GM18520 (cell line): Measurements from ENCODE around the gene SYVN1.

Experiments used
- ATAC-seq: cut with Tn5 transposase; IDR thresholded peaks from one replicate; pipeline ENCODE4 v1.9.1; 2021; ENCODE audit not compliant: unreplicated experiment

SYVN1 gene

DNA sequence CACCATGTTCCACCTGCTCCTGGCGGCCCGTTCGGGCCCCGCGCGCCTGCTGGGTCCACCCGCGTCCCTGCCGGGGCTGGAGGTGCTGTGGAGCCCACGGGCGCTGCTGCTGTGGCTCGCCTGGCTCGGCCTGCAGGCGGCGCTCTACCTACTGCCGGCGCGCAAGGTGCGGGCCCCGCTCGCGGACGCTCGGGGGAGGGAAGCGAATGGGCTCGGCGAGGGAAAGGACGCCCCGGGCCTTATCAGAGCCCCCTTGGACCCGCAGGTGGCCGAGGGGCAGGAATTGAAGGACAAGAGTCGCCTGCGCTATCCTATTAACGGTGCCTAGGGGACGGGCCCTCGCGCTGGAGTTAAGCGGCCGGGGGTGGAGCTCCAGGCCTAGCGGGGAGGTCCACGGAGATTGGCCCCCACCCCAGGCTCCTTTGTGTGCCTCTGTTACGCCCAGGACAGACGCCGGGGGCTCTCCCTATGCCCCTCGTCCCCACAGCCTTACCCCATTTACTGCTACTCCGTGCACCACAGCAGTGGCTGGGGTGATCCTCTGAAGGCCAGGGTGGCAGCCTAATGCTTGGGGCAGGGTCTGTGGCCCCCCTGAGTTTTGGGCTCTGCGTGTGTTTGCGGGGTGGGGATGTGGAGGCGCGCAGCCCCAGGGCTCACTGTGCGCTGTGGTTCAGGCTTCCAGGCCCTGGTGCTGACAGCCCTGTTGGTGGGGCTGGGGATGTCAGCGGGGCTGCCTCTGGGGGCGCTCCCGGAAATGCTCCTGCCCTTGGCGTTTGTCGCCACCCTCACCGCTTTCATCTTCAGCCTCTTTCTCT lies 21.6 kb downstream of the SYVN1 start:
- ATAC-seq: no peak

- peak; percentile 57 for ATAC-seq
Measured at GRCh38 chr11:65111744-65112545, 22.4 kb downstream of the SYVN1 start, which contains the start of gene TM7SF2. Gene TM7SF2 (plus strand): TSS chr11:65111872. CDS start chr11:65112016, 144 bp downstream.

DNA sequence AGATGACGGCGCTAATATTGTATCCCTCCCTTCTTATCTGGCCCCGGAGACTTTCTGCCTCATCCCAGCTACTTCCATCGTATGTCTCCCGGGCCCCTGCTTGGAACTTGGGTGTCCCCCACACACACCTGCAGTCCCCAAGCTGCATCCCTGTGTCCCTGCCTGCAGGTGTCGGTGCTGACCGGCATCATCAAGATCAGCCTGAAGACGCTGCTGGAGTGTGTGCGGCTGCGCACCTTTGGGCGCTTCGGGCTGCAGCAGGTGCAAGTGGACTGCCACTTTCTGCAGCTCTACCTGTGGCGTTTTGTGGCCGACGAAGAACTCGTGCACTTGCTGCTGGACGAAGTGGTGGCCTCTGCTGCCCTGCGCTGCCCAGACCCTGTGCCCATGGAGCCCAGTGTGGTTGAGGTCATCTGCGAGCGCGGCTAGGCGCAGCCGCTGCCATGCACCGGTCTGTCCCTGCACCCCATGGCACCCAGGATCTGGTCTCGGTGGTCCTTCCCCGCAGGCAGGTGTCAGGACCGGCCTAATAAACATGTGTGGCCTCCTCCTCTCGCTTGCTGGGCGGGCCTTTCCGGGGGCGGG lies 23.1 kb downstream of the SYVN1 start:
- no peak for ATAC-seq

GRCh38 chr11:65110354-65110861 lies 23.9 kb downstream of the SYVN1 start:
- no peak for ATAC-seq

DNA sequence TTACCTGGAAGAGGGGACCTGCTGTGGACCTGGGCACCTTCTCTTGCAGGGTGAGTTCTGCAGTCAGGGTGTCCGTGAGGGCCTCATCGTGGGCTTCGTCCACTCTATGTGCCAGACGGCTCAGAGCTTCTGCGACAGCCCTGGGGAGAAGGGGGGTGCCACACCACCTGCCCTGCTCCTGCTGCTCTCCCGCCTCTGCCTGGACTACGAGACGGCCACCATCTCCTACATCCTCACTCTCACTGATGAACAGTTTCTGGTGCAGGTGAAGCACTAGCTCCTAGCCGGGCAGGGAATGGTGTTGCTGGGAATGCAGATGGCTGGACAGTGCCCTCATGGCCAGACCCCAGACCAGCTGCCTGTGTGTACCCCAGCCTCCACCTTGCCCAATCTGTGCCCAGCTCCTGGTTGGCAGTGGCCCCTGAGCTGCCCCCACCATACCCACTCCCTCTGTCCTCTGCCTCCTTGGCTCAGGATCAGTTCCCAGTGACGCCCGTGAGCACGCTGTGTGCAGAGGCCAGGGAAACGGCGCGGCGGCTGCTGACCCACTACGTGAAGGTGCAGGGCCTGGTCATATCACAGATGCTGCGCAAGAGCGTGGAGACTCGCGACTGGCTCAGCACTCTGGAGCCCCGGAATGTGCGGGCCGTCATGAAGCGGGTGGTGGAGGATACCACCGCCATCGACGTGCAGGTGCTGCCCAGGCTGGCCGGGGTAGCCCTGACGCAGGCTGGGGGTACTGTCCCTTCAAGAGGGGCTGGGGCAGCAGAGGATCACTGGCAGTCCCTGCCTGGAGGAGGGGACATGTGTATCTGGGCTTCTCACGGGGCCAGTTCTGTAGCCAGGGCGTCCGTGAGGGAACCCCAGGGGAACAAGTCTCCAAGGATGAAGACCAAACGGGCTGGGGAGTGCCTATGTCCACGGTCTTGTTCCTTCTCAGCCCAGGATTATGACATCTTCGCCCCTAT lies 24.8 kb downstream of the SYVN1 start:
- ATAC-seq: no peak

DNA sequence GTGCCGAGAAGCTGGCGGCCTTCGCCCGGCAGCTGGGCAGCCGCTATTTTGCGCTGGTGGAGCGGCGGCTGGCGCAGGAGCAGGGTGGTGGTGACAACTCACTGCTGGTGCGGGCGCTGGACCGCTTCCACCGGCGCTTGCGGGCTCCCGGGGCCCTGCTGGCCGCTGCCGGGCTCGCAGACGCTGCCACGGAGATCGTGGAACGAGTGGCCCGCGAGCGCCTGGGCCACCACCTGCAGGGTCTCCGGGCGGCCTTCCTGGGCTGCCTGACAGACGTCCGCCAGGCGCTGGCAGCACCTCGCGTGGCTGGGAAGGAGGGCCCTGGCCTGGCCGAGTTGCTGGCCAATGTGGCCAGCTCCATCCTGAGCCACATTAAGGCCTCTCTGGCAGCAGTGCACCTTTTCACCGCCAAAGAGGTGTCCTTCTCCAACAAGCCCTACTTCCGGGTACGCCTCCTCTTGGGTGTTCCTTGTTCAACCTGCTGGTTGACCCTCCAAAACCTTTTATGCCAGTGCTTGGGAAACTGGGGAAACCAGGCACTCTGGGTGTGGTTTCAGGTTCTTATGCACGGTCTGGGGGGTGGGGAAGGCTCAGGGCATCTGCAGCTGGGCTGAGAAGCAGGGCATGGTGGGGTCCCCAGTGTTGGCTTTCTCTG lies 25.7 kb downstream of the SYVN1 start:
- ATAC-seq: no peak

- no peak for ATAC-seq
Measured at GRCh38 chr11:65107751-65108468, 26.4 kb downstream of the SYVN1 start.

- no peak for ATAC-seq
Measured at GRCh38 chr11:65107078-65107477, 27.2 kb downstream of the SYVN1 start.

DNA sequence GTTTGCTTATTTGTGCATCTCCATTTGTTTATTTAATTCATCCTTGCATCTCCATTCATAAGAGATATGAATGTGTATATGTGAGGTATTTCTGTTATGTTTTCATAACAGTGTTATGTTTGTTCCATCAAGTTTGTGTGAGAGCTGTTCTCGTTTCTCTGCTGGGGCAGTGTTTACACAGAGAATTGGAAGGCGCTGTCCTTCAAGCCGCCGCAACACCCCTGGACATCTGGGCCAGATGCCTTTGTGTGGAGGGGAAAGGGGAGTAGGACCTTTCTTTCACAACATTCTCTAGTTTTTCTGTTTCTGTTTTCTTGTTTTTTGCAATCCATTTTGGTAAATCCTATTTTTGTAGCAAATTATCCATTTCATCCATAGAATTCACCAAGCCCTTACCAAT lies 29.7 kb downstream of the SYVN1 start:
- ATAC-seq: no peak

DNA sequence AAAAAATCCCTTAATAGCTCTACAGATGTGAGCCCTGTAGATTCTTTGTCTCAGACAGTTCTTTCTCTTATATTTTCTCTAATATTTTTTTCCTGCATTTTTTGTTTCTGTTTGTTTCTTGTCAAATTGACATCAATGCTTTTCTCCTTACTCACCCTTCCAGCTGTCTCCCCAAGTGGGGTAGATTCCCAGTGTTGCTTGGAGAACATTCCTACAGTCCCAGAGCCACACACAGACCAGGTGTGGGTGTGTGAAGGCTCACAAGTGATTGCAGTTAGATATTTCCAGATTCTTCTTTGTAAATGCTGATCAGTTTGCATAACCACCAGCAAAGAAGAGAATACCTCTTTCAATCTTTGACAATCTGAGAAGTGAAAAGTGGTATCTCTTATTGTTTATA lies 30.8 kb downstream of the SYVN1 start:
- ATAC-seq: no peak

- no peak for ATAC-seq
Measured at GRCh38 chr11:65102142-65103095, 31.9 kb downstream of the SYVN1 start.

DNA sequence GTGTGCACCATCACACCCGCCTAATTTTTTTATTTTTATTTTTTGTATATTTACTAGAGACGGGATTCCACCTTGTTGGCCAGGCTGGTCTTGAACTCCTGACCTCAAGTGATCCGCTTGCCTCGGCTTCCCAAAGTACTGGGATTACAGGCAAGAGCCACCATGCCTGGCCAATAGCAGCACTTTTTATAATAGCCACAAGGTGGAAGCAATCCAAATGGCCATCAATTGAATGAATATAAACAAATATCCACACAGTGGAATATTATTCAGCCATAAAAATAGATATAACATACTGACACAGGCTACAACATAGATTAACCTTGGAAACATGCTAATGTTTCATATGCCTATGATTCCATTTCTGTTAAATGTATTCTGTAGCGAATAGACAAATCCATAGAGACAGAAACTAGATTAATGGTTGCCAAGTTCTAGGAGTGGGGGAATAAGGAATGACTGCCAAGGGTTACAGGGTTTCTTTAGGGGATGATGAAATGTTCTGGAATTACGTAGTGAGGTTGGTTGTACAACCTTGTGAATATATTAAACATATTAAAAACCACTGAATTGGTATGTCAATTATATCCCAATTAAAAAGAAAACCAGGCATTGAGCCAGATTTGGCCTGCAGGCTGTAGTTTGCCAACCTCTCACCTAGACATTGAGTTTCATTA lies 33.5 kb downstream of the SYVN1 start:
- ATAC-seq: no peak

DNA sequence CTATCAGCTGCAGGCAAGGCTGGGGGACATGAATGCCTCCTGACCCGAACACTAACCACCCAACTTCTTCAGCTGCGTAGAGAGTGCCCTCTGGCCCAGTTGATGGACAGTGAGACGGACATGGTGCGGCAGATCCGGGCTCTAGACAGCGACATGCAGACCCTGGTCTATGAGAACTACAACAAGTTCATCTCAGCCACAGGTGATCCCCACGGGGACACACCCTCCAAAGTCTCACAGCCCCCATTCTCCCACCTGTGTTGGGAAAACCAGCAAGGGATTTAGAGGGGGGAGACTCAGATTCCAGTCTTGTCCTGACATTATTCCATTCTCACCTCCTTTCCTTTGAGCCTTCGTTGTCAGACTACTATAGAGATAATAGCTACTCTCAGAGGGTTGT lies 37.4 kb downstream of the SYVN1 start:
- ATAC-seq: no peak

DNA sequence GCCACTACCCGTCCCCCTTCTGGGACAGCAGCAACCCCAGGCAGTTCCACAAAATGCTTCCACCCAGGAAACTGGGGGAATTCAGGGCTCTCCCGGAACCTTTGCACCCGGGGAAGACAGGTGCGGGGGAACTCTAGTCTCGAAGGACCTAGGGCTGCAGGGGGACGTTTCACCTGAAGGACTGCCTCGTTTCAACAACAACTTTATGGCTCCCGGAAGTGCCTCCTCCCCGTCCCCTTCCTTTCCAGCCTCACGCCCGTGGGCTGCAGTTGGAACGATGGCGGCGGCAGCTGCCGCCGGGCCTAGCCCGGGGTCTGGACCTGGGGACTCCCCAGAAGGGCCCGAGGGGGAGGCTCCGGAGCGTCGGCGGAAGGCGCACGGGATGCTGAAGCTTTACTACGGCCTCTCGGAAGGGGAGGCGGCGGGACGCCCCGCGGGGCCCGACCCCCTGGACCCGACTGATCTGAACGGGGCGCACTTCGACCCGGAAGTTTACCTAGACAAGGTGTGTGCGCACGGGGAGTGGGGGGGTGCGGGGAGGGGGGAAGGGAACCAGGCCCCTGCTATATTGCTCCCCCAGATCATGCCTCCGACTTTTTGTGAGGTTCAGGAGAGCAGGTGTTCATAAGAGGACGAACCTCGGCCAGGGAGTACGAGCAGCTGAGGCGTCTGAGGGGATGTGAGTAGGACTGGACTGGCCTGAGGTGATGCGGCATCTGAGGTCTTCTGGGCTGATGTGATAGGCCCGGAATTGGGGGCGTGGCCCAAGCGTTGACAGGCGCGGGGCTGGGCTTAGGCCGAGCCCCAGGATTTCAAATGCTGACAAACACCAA lies 38.1 kb downstream of the SYVN1 start, which contains the start of gene VPS51:
TSS of gene VPS51 (plus strand) at position 241 of the 833 bp plus-strand sequence. CDS start at position 278, 37 bp downstream.
- peak; percentile 59 for ATAC-seq

- ATAC-seq: no peak
Measured at GRCh38 chr11:65095427-65095826, 38.9 kb downstream of the SYVN1 start.

- ATAC-seq: no peak
Measured at GRCh38 chr11:65090628-65091027, 43.7 kb downstream of the SYVN1 start.

DNA sequence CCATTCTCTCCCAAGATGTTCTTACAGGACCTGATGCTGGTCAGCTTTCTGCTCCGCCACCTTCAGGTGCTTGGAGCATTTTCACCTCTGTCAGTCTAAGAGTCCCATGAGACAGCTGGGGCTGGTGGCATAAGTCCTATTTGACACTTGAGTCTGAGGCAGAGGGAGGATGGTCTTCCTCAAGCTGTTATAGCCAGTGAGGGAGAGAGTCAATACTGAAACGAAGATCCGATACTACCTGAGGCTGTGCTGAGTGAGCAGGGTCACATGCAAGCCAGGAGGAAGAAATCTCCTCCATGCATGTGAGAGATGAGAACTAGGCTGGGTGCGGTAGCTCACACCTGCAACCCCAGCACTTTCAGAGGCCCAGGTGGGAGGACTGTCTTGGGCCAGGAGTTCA lies 44.7 kb downstream of the SYVN1 start:
- ATAC-seq: no peak
